ENCODE data around the gene DSCAML1.

GRCh38 chr11:117449111-117449693 is 347.8 kb downstream of the DSCAML1 start:
- TF ChIP-seq CTCF (IDR thresholded peaks at IDR 0.05 in 2 of 3, conservative IDR thresholded peaks at IDR 0.05 in 1 of 3; ENCODE audit: borderline replicate concordance in 1 of 3, insufficient read depth in 1 of 3, low read depth in 2 of 3, low read length in 2 of 3) = no peak
- no peak for TF ChIP-seq ZNF274 (IDR thresholded peaks at IDR 0.05; ENCODE audit: low read depth, low read length)

All from HCT116 (cell line).